ENCODE data around the gene CLCNKA. TPM values are rescaled to one million over a fixed set of nuclear protein-coding genes. Genes with fewer than 3 reads are reported as not detected.
A peak's percentile ranks its signal among the peaks of the same experiment; 100 is the strongest.
"Not testable (repeated sequence)": the region's sequence is repeated elsewhere in the genome, so short reads cannot be mapped to it uniquely, and the experiment has no call there.

The CLCNKA gene
- total RNA-seq, 6 experiments from 2014 or later = 0.43 to 0.47 TPM; not detected in 4

GRCh38 chr1:16028237-16029002 lies 6.6 kb downstream of the CLCNKA start:
- no peak for DNase-seq
- peaks cover 0 to 9% (median 3%) of the 10 kb centered on the region in 4 donors for H3K4me1 ChIP-seq
- intact Hi-C loops (cut with DNase I) = no loop called here
- no peaks in the 10 kb centered on the region for H3K9me3 ChIP-seq
- H3K27me3 ChIP-seq = no peaks in the 10 kb centered on the region
- no peak for ATAC-seq
- H3K27ac ChIP-seq = no peak overlapping the region
- no peak for TF ChIP-seq CTCF (IDR thresholded peaks at IDR 0.05)
- no peak overlapping the region for H3K4me3 ChIP-seq
- no peaks in the 10 kb centered on the region for H3K36me3 ChIP-seq
- WGBS (ENCODE audit: insufficient coverage, low coverage, low lambda C conversion rate, missing lambda C conversion rate) = 46% methylated on average over 18 of the region's 19 CpGs

GRCh38 chr1:16029003-16029268 lies 7.1 kb downstream of the CLCNKA start:
- intact Hi-C loops (cut with DNase I); H3K36me3 ChIP-seq; ATAC-seq; H3K4me3 ChIP-seq; H3K4me1 ChIP-seq; H3K27me3 ChIP-seq; DNase-seq; H3K27ac ChIP-seq; H3K9me3 ChIP-seq: not testable (repeated sequence)
- 54% methylated on average over 3 of the region's 13 CpGs for WGBS (ENCODE audit: insufficient coverage, low coverage, low lambda C conversion rate, missing lambda C conversion rate)

- intact Hi-C loops (cut with DNase I) = no loop called here
- H3K27me3 ChIP-seq = no peaks in the 10 kb centered on the region
- ATAC-seq (no peak), DNase-seq (no peak)
- no peaks in the 10 kb centered on the region for H3K9me3 ChIP-seq
- no peaks in the 10 kb centered on the region for H3K36me3 ChIP-seq
- H3K4me3 ChIP-seq = no peak overlapping the region
- no CpG with 5 or more reads among the region's 1 CpG for WGBS (ENCODE audit: insufficient coverage, low coverage, low lambda C conversion rate, missing lambda C conversion rate)
- peaks cover 0 to 3% (median 0%) of the 10 kb centered on the region in 4 donors for H3K4me1 ChIP-seq
- TF ChIP-seq CTCF (IDR thresholded peaks at IDR 0.05) (no peak), POLR2A (IDR thresholded peaks at IDR 0.05) (no peak)
- no peak overlapping the region for H3K27ac ChIP-seq
Measured at GRCh38 chr1:16029288-16029687, 7.5 kb downstream of the CLCNKA start.

- 73% methylated on average over 2 of the region's 8 CpGs for WGBS (ENCODE audit: insufficient coverage, low coverage, low lambda C conversion rate, missing lambda C conversion rate)
- H3K27me3 ChIP-seq = no peaks in the 10 kb centered on the region
- H3K36me3 ChIP-seq = no peaks in the 10 kb centered on the region
- ATAC-seq (no peak), DNase-seq (no peak)
- no peak overlapping the region for H3K4me3 ChIP-seq
- no peaks in the 10 kb centered on the region for H3K9me3 ChIP-seq
- peaks cover 0 to 3% (median 0%) of the 10 kb centered on the region in 4 donors for H3K4me1 ChIP-seq
- no peak overlapping the region for H3K27ac ChIP-seq
- TF ChIP-seq POLR2A (IDR thresholded peaks at IDR 0.05) (no peak), CTCF (IDR thresholded peaks at IDR 0.05) (no peak)
- intact Hi-C loops (cut with DNase I) = no loop called here
Measured at GRCh38 chr1:16031551-16031950, 9.7 kb downstream of the CLCNKA start.

- Histone ChIP-seq H3K4me1 (no peaks in the 10 kb centered on the region), H3K9me3 (no peaks in the 10 kb centered on the region), H3K4me3 (no peak overlapping the region), H3K27me3 (no peaks in the 10 kb centered on the region), H3K27ac (no peak overlapping the region), H3K36me3 (no peaks in the 10 kb centered on the region)
- ATAC-seq = peak; percentile 92 to 98 (median 97)
- 18% methylated on average over 3 of the region's 18 CpGs for WGBS (ENCODE audit: insufficient coverage, low coverage, low lambda C conversion rate, missing lambda C conversion rate)
- DNase-seq = peak; percentile 82 to 86 (median 83)
- intact Hi-C loops (cut with DNase I) = no loop called here
- TF ChIP-seq POLR2A (IDR thresholded peaks at IDR 0.05) (no peak), CTCF (IDR thresholded peaks at IDR 0.05) (peak; percentile 92 to 99 (median 94))
Measured at GRCh38 chr1:16032388-16033102, 10.7 kb downstream of the CLCNKA start.

GRCh38 chr1:16033103-16033632 lies 11.3 kb downstream of the CLCNKA start:
- H3K4me3 ChIP-seq; H3K9me3 ChIP-seq; intact Hi-C loops (cut with DNase I); H3K27ac ChIP-seq; H3K4me1 ChIP-seq; H3K27me3 ChIP-seq; H3K36me3 ChIP-seq; ATAC-seq; DNase-seq: not testable (repeated sequence)
- 58% methylated on average over 6 of the region's 7 CpGs for WGBS (ENCODE audit: insufficient coverage, low coverage, low lambda C conversion rate, missing lambda C conversion rate)

- H3K9me3 ChIP-seq; H3K36me3 ChIP-seq; H3K4me1 ChIP-seq; intact Hi-C loops (cut with DNase I); H3K4me3 ChIP-seq; H3K27me3 ChIP-seq; DNase-seq; ATAC-seq; H3K27ac ChIP-seq: not testable (repeated sequence)
- WGBS (ENCODE audit: insufficient coverage, low coverage, low lambda C conversion rate, missing lambda C conversion rate) = no CpG with 5 or more reads among the region's 11 CpGs
Measured at GRCh38 chr1:16036461-16036860, 14.6 kb downstream of the CLCNKA start.

All from right lobe of liver (tissue), 6 donors.